ENCODE measurements around the gene SGPL1. TPM values are rescaled to one million over a fixed set of nuclear protein-coding genes. Genes with fewer than 3 reads are reported as not detected.
"Not testable (repeated sequence)": the region's sequence is repeated elsewhere in the genome, so short reads cannot be mapped to it uniquely, and the experiment has no call there.

SGPL1 gene
- total RNA-seq, 1 experiment from 2014 or later, result 127 TPM

DNA sequence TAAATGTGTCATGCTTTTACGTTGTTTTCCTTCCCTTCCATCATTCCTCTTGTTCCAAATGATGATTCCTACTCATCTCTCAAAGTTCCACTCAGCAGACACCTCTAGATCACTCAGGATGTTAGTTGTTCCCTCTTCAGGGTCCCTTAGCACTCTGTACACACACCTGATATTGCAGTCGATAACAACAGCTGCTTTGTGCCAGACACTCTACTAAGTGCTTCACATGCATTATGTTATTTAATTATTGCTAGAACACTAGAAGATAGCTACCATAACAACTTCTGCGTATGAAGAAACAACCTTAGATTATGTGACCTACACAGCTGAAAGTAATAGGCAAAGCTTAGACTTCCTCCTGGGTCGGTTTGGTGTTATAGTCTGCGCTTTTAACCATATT, 43.0 kb downstream of the SGPL1 start:
- Histone ChIP-seq H3K36me3 (ENCODE audit: control insufficient read depth, insufficient read depth, low read length) (peaks cover 2% of the 10 kb centered on the region), H3K4me1 (peaks cover 16% of the 10 kb centered on the region), H3K4me3 (ENCODE audit: low read depth, low read length) (no peak overlapping the region), H3K27me3 (replicated peaks; ENCODE audit: control insufficient read depth, insufficient read depth, low read length) (no peaks in the 10 kb centered on the region), H3K9me3 (no peaks in the 10 kb centered on the region)
- intact Hi-C loops (cut with micrococcal nuclease; ENCODE audit: unreplicated experiment), result loop anchor here (2.0 kb wide), 1 partner anchor 14 kb away; no protein-coding TSS in a partner anchor
- no peak overlapping the region for H3K4me3 Mint-ChIP-seq (ENCODE audit: unreplicated experiment)
- H3K27ac Mint-ChIP-seq (ENCODE audit: unreplicated experiment), result no peak overlapping the region
- H3K36me3 Mint-ChIP-seq (ENCODE audit: insufficient read depth, unreplicated experiment), result peaks cover 62% of the 10 kb centered on the region
- no TSS peak for BruUV-seq (replicated peaks)
- peaks cover 22% of the 10 kb centered on the region for H3K4me1 Mint-ChIP-seq (ENCODE audit: low read depth, unreplicated experiment)
- DNase-seq, result no peak
- no peaks in the 10 kb centered on the region for H3K9me3 Mint-ChIP-seq (ENCODE audit: unreplicated experiment)
- TF ChIP-seq, protein P1, sequence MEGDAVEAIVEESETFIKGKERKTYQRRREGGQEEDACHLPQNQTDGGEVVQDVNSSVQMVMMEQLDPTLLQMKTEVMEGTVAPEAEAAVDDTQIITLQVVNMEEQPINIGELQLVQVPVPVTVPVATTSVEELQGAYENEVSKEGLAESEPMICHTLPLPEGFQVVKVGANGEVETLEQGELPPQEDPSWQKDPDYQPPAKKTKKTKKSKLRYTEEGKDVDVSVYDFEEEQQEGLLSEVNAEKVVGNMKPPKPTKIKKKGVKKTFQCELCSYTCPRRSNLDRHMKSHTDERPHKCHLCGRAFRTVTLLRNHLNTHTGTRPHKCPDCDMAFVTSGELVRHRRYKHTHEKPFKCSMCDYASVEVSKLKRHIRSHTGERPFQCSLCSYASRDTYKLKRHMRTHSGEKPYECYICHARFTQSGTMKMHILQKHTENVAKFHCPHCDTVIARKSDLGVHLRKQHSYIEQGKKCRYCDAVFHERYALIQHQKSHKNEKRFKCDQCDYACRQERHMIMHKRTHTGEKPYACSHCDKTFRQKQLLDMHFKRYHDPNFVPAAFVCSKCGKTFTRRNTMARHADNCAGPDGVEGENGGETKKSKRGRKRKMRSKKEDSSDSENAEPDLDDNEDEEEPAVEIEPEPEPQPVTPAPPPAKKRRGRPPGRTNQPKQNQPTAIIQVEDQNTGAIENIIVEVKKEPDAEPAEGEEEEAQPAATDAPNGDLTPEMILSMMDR (IDR thresholded peaks at IDR 0.05; ENCODE audit: insufficient read depth in 1 of 2, low read depth in 1 of 2, low read length in 1 of 2, severe bottlenecking in 1 of 2, unreplicated experiment in 1 of 2), result no peak
- no peaks in the 10 kb centered on the region for H3K27me3 Mint-ChIP-seq (ENCODE audit: insufficient read depth, unreplicated experiment)
- POLR2A ChIA-PET, result no interaction called here
- CTCF ChIA-PET, result no interaction called here

DNA sequence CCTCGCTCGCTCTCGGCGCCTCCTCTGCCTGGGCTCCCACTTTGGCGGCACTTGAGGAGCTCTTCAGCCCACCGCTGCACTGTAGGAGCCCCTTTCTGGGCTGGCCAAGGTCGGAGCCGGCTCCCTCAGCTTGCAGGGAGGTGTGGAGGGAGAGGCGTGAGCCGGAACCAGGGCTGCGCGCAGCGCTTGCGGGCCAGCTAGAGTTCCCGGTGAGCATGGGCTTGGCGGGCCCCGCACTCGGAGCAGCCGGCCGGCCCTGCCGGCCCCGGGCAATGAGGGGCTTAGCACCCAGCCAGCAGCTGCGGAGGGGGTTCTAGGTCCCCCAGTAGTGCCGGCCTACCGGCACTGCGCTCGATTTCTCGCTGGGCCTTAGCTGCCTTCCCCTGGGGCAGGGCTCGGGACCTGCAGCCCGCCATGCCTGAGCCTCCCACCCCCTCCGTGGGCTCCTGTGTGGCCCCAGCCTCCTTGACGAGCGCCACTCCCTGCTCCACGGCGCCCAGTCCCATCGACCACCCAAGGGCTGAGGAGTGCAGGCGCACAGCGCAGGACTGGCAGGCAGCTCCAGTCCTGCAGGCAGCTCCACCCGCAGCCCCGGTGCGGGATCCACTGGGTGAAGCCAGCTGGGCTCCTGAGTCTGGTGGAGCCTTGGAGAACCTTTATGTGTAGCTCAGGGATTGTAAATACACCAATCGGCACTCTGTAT, 45.9 kb downstream of the SGPL1 start:
- peaks cover 19% of the 10 kb centered on the region for H3K4me1 ChIP-seq
- H3K4me3 ChIP-seq (ENCODE audit: low read depth, low read length); intact Hi-C loops (cut with micrococcal nuclease; ENCODE audit: unreplicated experiment); BruUV-seq (replicated peaks); H3K27ac Mint-ChIP-seq (ENCODE audit: unreplicated experiment); H3K4me3 Mint-ChIP-seq (ENCODE audit: unreplicated experiment); H3K27me3 Mint-ChIP-seq (ENCODE audit: insufficient read depth, unreplicated experiment); H3K27me3 ChIP-seq (replicated peaks; ENCODE audit: control insufficient read depth, insufficient read depth, low read length); H3K9me3 ChIP-seq; CTCF ChIA-PET; DNase-seq; H3K36me3 ChIP-seq (ENCODE audit: control insufficient read depth, insufficient read depth, low read length); H3K9me3 Mint-ChIP-seq (ENCODE audit: unreplicated experiment): not testable (repeated sequence)
- POLR2A ChIA-PET, result interaction anchor here (0.7 kb wide), 1 partner anchor 8 kb away, joined by 3 read pairs; no protein-coding TSS in a partner anchor
- H3K36me3 Mint-ChIP-seq (ENCODE audit: insufficient read depth, unreplicated experiment), result peaks cover 55% of the 10 kb centered on the region
- H3K4me1 Mint-ChIP-seq (ENCODE audit: low read depth, unreplicated experiment), result peaks cover 21% of the 10 kb centered on the region

DNA sequence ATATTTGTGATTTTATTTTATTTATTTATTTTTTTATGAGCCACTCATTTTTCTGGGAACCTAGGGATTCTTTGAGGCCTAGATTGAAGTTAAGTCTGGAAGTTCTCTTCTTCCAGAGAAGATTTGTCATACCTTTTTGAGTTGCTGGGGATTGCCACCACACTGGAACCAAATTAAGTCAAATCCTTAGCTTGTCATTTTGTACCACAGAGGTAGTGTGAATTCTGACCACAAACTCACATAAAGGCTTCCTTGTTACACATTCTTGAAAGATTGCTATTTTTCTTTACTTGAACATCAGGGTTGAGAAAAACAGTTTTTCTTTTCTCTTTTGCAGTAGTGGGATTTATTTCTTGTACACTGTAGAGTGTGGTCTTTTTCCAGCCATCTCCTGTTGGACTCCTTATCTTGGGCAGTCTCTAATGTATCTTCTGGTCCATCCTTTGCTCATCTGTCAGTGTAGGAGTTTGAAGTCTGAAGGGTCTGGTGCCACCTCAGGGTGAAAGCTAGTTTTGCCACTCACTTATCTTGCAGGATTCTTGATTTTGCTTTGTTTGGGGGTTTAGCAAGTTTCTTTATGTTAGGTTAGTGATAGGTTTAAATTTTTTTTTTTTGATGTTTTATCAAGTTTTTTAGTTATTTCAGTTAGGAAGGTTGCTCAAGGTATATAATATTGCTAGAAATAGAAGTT, 47.9 kb downstream of the SGPL1 start:
- Mint-ChIP-seq H3K9me3 (ENCODE audit: unreplicated experiment) (no peaks in the 10 kb centered on the region), H3K36me3 (ENCODE audit: insufficient read depth, unreplicated experiment) (peaks cover 38% of the 10 kb centered on the region), H3K27ac (ENCODE audit: unreplicated experiment) (no peak overlapping the region), H3K27me3 (ENCODE audit: insufficient read depth, unreplicated experiment) (no peaks in the 10 kb centered on the region), H3K4me1 (ENCODE audit: low read depth, unreplicated experiment) (peaks cover 8% of the 10 kb centered on the region), H3K4me3 (ENCODE audit: unreplicated experiment) (no peak overlapping the region)
- CTCF ChIA-PET, result interaction anchor here (0.6 to 2.0 kb wide), 2 partner anchors 28 to 46 kb away, joined by 4 read pairs; no protein-coding TSS in a partner anchor
- no TSS peak for BruUV-seq (replicated peaks)
- TF ChIP-seq, protein P1 (IDR thresholded peaks at IDR 0.05; ENCODE audit: insufficient read depth in 1 of 2, low read depth in 1 of 2, low read length in 1 of 2, severe bottlenecking in 1 of 2, unreplicated experiment in 1 of 2), result peak; percentile 18 to 31
- intact Hi-C loops (cut with micrococcal nuclease; ENCODE audit: unreplicated experiment), result no loop called here
- Histone ChIP-seq H3K4me3 (ENCODE audit: low read depth, low read length) (no peak overlapping the region), H3K4me1 (peaks cover 8% of the 10 kb centered on the region), H3K9me3 (no peaks in the 10 kb centered on the region), H3K36me3 (ENCODE audit: control insufficient read depth, insufficient read depth, low read length) (0 out of 2 replicates have a peak, but pooled peaks cover 1% of the 10 kb centered on the region), H3K27me3 (replicated peaks; ENCODE audit: control insufficient read depth, insufficient read depth, low read length) (no peaks in the 10 kb centered on the region)
- DNase-seq, result no peak
- POLR2A ChIA-PET, result interaction anchor here (0.5 kb wide), 1 partner anchor 21 kb away, joined by 3 read pairs; no protein-coding TSS in a partner anchor

All from Caco-2 (cell line).